Neural cell (in vitro differentiated cells): ENCODE results near the gene EFCAB11.

Source experiments
- CTCF ChIP-seq: fragments of 450-650 bp; IDR thresholded peaks from 2 replicates; pipeline ENCODE4 v1.5.1; 2014; ENCODE audit warnings: antibody characterized with exemption, mild to moderate bottlenecking, moderate library complexity; ENCODE audit not compliant: poor library complexity, severe bottlenecking
- EP300 ChIP-seq: fragments of 450-650 bp; conservative IDR thresholded peaks from 2 replicates; pipeline ENCODE4 v1.6.1; 2014; ENCODE audit warnings: antibody characterized with exemption, mild to moderate bottlenecking, moderate library complexity; ENCODE audit not compliant: poor library complexity, severe bottlenecking
- EZH2 ChIP-seq: fragments of 200-600, 300-800 bp; shearing (Covaris generic), sonication (generic); IDR thresholded peaks from 2 replicates; pipeline ENCODE4 v1.6.1; 2014; ENCODE audit warnings: antibody characterized with exemption, low read length, borderline replicate concordance, mild to moderate bottlenecking; ENCODE audit not compliant: insufficient read depth, poor library complexity, severe bottlenecking
- POLR2AphosphoS5 ChIP-seq: IDR thresholded peaks from 2 replicates; pipeline ENCODE4 v1.6.1; 2012
- SMC3 ChIP-seq: fragments of 450-650 bp; conservative IDR thresholded peaks from 2 replicates; pipeline ENCODE4 v1.6.1; 2014; ENCODE audit warnings: antibody characterized with exemption, mild to moderate bottlenecking, moderate library complexity; ENCODE audit not compliant: poor library complexity
- TAF1 ChIP-seq: IDR thresholded peaks from 2 replicates; pipeline ENCODE4 v1.6.1; 2012; ENCODE audit warnings: low read depth
- TF ChIP-seq, protein P1 (sequence below): IDR thresholded peaks from 2 replicates; pipeline ENCODE4 v1.6.1; 2012; ENCODE audit warnings: borderline replicate concordance

DNA sequence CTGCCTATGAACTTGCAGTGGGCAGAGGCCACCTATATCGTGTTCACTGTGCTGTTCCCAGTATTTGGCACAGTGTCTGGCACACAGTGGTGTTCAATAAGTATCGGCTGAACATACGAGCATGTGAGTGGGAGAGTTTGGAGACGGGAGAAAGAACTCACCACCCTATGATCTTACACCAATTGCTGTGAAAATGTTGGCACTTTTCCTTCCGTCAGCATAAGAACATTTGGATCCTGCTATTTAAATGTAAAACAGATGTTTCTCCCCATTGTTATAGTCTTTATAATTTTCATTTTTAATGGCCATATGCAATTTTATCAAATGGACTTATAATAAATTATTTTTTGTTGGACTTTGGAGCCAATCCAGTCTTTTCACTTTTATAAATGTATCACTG is 144.4 kb downstream of the EFCAB11 start:
- TF ChIP-seq CTCF = no peak
- no peak for TF ChIP-seq EZH2
- TF ChIP-seq POLR2AphosphoS5 = no peak
- TF ChIP-seq EP300 = no peak
- TF ChIP-seq, protein P1, sequence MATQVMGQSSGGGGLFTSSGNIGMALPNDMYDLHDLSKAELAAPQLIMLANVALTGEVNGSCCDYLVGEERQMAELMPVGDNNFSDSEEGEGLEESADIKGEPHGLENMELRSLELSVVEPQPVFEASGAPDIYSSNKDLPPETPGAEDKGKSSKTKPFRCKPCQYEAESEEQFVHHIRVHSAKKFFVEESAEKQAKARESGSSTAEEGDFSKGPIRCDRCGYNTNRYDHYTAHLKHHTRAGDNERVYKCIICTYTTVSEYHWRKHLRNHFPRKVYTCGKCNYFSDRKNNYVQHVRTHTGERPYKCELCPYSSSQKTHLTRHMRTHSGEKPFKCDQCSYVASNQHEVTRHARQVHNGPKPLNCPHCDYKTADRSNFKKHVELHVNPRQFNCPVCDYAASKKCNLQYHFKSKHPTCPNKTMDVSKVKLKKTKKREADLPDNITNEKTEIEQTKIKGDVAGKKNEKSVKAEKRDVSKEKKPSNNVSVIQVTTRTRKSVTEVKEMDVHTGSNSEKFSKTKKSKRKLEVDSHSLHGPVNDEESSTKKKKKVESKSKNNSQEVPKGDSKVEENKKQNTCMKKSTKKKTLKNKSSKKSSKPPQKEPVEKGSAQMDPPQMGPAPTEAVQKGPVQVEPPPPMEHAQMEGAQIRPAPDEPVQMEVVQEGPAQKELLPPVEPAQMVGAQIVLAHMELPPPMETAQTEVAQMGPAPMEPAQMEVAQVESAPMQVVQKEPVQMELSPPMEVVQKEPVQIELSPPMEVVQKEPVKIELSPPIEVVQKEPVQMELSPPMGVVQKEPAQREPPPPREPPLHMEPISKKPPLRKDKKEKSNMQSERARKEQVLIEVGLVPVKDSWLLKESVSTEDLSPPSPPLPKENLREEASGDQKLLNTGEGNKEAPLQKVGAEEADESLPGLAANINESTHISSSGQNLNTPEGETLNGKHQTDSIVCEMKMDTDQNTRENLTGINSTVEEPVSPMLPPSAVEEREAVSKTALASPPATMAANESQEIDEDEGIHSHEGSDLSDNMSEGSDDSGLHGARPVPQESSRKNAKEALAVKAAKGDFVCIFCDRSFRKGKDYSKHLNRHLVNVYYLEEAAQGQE = no peak
- no peak for TF ChIP-seq TAF1
- TF ChIP-seq SMC3 = no peak
